OCI-LY7 (cell line): ENCODE results near the gene MYF5. TPM values are rescaled to one million over a fixed set of nuclear protein-coding genes. Genes with fewer than 3 reads are reported as not detected.

ENCODE experiments used
- BruUV-seq: library from RNA; stranded (reverse); fragments of 400-500 nt; replicated peaks from 2 replicates; lab custom pipeline; 2021; lab: Mats Ljungman, UMichigan
- CTCF ChIA-PET: fragments of 300-600 bp; sonication (Branson Sonifier 250); formaldehyde crosslinking; loops from one replicate; lab custom pipeline; 2022; ENCODE audit warnings: antibody characterized with exemption; ENCODE audit not compliant: unreplicated experiment; lab: Charles Lee
- POLR2A ChIA-PET: fragments of 300-600 bp; sonication (Branson Sonifier 250); formaldehyde crosslinking; loops from one replicate; lab custom pipeline; 2022; ENCODE audit warnings: antibody characterized with exemption; lab: Charles Lee
- DNase-seq: peaks from one replicate; pipeline ENCODE4 v3.0.0-alpha.2; 2015; ENCODE audit warnings: low spot score
- H2AFZ ChIP-seq: fragments of 200-600 bp; sonication (generic), shearing (Covaris generic); 2 replicates; pipeline ENCODE4 v1.6.1; 2014; ENCODE audit warnings: mild to moderate bottlenecking, antibody characterized with exemption, low read length, moderate library complexity
- H3K27ac ChIP-seq: fragments of 200-600 bp; sonication (generic); 2 replicates; pipeline ENCODE4 v1.5.1; 2014; ENCODE audit warnings: mixed run types, low read depth, mild to moderate bottlenecking, moderate library complexity, low read length, inconsistent platforms; ENCODE audit not compliant: poor library complexity, severe bottlenecking
- H3K36me3 ChIP-seq: fragments of 200-600 bp; sonication (generic); 2 replicates; pipeline ENCODE4 v1.6.1; 2014; ENCODE audit warnings: mild to moderate bottlenecking, antibody characterized with exemption, low read length, moderate library complexity, mixed read lengths; ENCODE audit not compliant: insufficient read depth
- H3K4me1 ChIP-seq: fragments of 200-600 bp; sonication (generic); 2 replicates; pipeline ENCODE4 v1.5.1; 2014; ENCODE audit warnings: mild to moderate bottlenecking, low read length; ENCODE audit not compliant: insufficient read depth, poor library complexity, severe bottlenecking
- H3K4me2 ChIP-seq: fragments of 200-600 bp; sonication (generic); 2 replicates; pipeline ENCODE4 v1.6.1; 2014; ENCODE audit warnings: mild to moderate bottlenecking, low read length
- H3K4me3 ChIP-seq: fragments of 200-600 bp; sonication (generic); 2 replicates; pipeline ENCODE4 v1.5.1; 2014; ENCODE audit warnings: mild to moderate bottlenecking, low read depth, low read length; ENCODE audit not compliant: poor library complexity, severe bottlenecking
- H3K79me2 ChIP-seq: fragments of 200-600 bp; sonication (generic); 2 replicates; pipeline ENCODE4 v1.6.1; 2016; ENCODE audit warnings: low read depth, mild to moderate bottlenecking, low read length, moderate library complexity, mixed read lengths; ENCODE audit not compliant: insufficient read depth
- H3K9me2 ChIP-seq: fragments of 200-600 bp; sonication (generic); 2 replicates; pipeline ENCODE4 v1.6.1; 2016; ENCODE audit warnings: mild to moderate bottlenecking, low read length, mixed read lengths; ENCODE audit not compliant: insufficient read depth
- H3K9me3 ChIP-seq: fragments of 200-600 bp; sonication (generic); 2 replicates; pipeline ENCODE4 v1.6.1; 2014; ENCODE audit warnings: mild to moderate bottlenecking, mixed run types, low read length, mixed read lengths
- H4K20me1 ChIP-seq: fragments of 200-600 bp; sonication (generic); 2 replicates; pipeline ENCODE4 v1.6.1; 2014; ENCODE audit warnings: mild to moderate bottlenecking, antibody characterized with exemption, low read length, moderate library complexity, mixed read lengths; ENCODE audit not compliant: insufficient read depth
- EZH2phosphoT487 ChIP-seq: fragments of 200-600 bp; sonication (generic); IDR thresholded peaks from 2 replicates; pipeline ENCODE4 v1.6.1; 2018; ENCODE audit warnings: low read depth, borderline replicate concordance, mild to moderate bottlenecking, mixed run types, antibody characterized with exemption, low read length, moderate library complexity, mixed read lengths
- intact Hi-C: fragments of 100-400 bp; cut with micrococcal nuclease; formaldehyde crosslinking; loops from one replicate; pipeline ENCODE4 v1.10.0; 2022; ENCODE audit not compliant: unreplicated experiment
- total RNA-seq, 2 experiments: library from RNA; depleted of rRNA in 1 of 2; stranded (reverse); fragments of >200 nt in 1 of 2; shearing (Covaris generic) in 1 of 2; gene quantifications; 2 replicates each; pipeline ENCODE4 v1.2.3, GENCODE V29; 2014 to 2022
- TF ChIP-seq, protein P1 (sequence below): fragments of 200-600 bp; sonication (generic); conservative IDR thresholded peaks from 2 replicates; pipeline ENCODE4 v1.5.1; 2014; ENCODE audit warnings: mild to moderate bottlenecking, antibody characterized with exemption, low read length, moderate library complexity, mixed read lengths

MYF5 gene
- total RNA-seq, 2 experiments from 2014 or later = not detected

DNA sequence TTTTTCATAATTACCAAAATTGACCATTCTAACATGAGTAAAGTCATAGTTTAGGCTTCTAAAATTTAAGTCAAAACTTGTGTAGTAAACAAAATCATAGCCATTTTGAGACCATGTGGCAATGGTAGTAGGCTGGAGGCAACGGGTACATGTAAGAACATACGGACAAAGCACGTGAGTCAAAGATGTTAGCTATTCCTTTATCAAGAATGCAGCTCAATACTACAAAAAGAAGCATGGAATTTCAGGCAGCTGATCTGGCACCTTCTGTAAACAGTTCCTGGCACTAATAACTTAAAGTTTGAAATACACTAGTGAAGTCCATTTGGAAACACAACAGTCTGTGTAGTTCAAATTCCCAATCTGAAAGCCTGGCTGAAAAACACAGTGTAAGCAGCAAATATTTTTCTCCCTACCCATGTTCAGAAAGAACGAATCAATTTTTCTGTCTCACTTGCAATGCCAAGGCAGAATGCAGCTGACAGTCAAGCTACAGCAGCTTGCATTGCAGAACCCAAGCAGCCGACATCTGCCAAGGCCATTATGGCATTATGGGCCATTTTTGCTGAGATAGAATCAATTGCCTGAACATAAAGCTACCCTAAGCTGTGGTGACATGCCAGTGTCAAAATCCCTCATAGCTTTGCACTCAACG is 29.3 kb downstream of the MYF5 start:
- H3K79me2 ChIP-seq = no peaks in the 10 kb centered on the region
- H3K4me1 ChIP-seq = no peaks in the 10 kb centered on the region
- CTCF ChIA-PET = no interaction called here
- POLR2A ChIA-PET = no interaction called here
- H3K27ac ChIP-seq = no peak overlapping the region
- no peak for DNase-seq
- H3K4me3 ChIP-seq = no peak overlapping the region
- H3K36me3 ChIP-seq = no peaks in the 10 kb centered on the region
- intact Hi-C loops = no loop called here
- H3K4me2 ChIP-seq = no peak overlapping the region
- no peaks in the 10 kb centered on the region for H3K9me2 ChIP-seq
- TF ChIP-seq EZH2phosphoT487 = no peak
- TF ChIP-seq, protein P1, sequence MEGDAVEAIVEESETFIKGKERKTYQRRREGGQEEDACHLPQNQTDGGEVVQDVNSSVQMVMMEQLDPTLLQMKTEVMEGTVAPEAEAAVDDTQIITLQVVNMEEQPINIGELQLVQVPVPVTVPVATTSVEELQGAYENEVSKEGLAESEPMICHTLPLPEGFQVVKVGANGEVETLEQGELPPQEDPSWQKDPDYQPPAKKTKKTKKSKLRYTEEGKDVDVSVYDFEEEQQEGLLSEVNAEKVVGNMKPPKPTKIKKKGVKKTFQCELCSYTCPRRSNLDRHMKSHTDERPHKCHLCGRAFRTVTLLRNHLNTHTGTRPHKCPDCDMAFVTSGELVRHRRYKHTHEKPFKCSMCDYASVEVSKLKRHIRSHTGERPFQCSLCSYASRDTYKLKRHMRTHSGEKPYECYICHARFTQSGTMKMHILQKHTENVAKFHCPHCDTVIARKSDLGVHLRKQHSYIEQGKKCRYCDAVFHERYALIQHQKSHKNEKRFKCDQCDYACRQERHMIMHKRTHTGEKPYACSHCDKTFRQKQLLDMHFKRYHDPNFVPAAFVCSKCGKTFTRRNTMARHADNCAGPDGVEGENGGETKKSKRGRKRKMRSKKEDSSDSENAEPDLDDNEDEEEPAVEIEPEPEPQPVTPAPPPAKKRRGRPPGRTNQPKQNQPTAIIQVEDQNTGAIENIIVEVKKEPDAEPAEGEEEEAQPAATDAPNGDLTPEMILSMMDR = no peak
- H2AFZ ChIP-seq = no peak overlapping the region
- BruUV-seq = no TSS peak
- H4K20me1 ChIP-seq = no peaks in the 10 kb centered on the region
- no peaks in the 10 kb centered on the region for H3K9me3 ChIP-seq

DNA sequence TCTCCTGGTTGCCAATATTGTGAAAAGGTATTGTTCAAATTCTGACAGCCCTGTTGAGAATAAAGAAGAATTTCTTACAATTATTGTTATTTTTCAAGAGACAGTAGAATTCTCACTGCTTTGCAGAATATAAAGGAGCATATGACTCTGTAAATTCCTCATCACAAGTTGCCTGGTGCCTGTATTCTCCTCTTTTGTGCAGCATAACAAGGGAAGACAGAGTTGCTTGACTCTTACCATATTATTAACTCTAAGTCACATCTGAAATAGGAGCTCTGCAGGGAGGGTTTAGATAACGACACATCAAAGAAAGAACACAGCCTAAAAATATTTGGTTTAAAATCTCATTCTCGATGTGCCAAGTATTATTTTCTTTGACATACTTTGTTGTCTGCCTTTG is 31.1 kb downstream of the MYF5 start:
- ChIA-PET POLR2A (no interaction called here), CTCF (no interaction called here)
- Histone ChIP-seq H3K79me2 (no peaks in the 10 kb centered on the region), H3K4me3 (no peak overlapping the region), H2AFZ (no peak overlapping the region), H3K9me3 (no peaks in the 10 kb centered on the region), H4K20me1 (no peaks in the 10 kb centered on the region), H3K4me2 (no peak overlapping the region), H3K27ac (no peak overlapping the region), H3K36me3 (no peaks in the 10 kb centered on the region), H3K9me2 (no peaks in the 10 kb centered on the region), H3K4me1 (no peaks in the 10 kb centered on the region)
- no peak for DNase-seq
- BruUV-seq = no TSS peak
- intact Hi-C loops = no loop called here
- TF ChIP-seq, protein P1 = no peak
- no peak for TF ChIP-seq EZH2phosphoT487

DNA sequence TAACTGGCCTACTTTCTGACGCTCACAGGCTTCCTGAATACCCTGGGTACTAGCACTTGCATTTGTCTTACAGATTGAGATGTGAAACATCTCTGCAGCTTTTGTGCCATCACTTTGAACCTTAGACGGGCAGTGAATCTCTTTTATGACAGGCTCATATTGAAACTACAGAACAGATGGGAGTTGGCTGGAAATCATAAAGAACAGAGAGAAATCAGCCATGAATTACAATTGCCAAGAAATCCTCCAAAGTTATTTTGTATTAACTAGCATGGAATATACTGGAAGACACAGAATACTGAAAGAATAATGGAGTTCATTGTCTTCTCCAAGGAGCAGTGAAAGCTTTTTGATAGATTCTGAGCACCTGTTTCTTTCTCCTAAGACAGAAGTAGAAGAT is 32.7 kb downstream of the MYF5 start:
- intact Hi-C loops = no loop called here
- POLR2A ChIA-PET = no interaction called here

More for the DNA sequence above, 32.7 kb downstream of the MYF5 start:
- Histone ChIP-seq H4K20me1 (no peaks in the 10 kb centered on the region), H3K4me1 (no peaks in the 10 kb centered on the region), H3K9me3 (no peaks in the 10 kb centered on the region), H3K4me2 (no peak overlapping the region), H3K4me3 (no peak overlapping the region), H3K36me3 (no peaks in the 10 kb centered on the region), H3K27ac (no peak overlapping the region), H3K79me2 (no peaks in the 10 kb centered on the region), H3K9me2 (no peaks in the 10 kb centered on the region), H2AFZ (no peak overlapping the region)
- TF ChIP-seq, protein P1 = no peak
- TF ChIP-seq EZH2phosphoT487 = no peak
- BruUV-seq = no TSS peak
- CTCF ChIA-PET = no interaction called here
- DNase-seq = no peak
